NOMO-1 treated with dmso at 0.1 percent for 144 hours (cell line): ENCODE data around the gene S1PR4.
"Not testable (repeated sequence)": the region's sequence is repeated elsewhere in the genome, so short reads cannot be mapped to it uniquely, and the experiment has no call there.

Experiments
- DNase-seq: peaks from one replicate; lab custom pipeline; 2025; ENCODE audit not compliant: unreplicated experiment; lab: John Stamatoyannopoulos, UW

The S1PR4 gene

DNA sequence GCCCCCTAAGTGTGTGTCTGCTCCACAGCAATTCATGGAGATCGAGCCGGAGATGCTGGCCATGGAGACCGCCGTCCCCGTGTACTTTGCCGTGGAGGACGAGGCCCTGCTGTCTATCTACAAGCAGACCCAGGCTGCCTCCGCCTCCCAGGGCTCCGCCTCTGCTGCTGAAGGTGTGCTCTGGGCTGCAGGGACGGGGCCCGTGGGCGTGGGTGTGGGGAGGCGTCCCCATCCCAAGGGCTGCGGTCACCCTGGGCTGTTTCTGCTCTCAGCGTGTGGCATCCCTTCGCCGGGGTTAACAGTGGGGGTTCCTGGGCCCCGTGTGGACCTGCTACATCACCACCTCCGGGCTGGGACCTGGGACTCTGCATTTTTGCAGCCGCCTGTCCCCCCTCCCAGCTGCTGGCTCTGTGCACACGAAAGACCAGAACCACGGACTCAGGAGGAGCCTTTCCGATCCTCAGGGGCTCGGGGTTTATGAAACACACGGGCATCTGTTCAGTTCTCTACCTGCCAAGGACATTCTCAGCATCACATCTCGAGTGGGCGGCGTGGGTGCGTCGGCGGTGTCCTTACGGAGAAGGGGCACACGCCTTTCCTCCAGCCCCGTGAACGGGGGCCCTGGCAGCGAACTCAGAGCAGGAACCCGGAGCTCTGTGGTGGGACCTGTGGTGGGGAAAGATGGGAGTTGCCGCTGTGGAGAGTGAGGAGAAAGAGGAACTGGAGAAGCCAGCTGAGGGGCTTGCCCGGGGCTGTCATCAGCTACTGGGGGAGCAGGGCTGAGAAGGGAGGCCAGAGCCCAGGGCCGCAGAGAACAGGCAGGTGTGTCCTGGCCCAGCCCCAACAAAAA, 14.9 kb downstream of the S1PR4 start:
- DNase-seq = no peak

- no peak for DNase-seq
Observed at GRCh38 chr19:3194106-3195087, 15.8 kb downstream of the S1PR4 start.

GRCh38 chr19:3196064-3196932, 17.7 kb downstream of the S1PR4 start:
- no peak for DNase-seq

DNA sequence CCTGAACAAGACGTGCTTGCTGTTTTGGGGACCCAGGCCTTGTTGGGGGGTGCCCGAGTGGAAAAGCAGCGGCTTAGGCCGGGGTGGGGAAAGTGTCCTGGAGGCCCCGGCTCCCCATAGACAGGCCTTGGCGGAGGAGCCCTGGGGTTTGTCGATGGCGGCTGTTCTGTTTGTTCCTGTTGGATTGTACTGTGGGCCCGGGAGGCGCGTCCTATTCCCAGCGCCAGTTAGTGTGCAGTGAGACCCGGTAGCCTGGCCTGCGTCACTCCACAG, 18.3 kb downstream of the S1PR4 start:
- DNase-seq = no peak

DNA sequence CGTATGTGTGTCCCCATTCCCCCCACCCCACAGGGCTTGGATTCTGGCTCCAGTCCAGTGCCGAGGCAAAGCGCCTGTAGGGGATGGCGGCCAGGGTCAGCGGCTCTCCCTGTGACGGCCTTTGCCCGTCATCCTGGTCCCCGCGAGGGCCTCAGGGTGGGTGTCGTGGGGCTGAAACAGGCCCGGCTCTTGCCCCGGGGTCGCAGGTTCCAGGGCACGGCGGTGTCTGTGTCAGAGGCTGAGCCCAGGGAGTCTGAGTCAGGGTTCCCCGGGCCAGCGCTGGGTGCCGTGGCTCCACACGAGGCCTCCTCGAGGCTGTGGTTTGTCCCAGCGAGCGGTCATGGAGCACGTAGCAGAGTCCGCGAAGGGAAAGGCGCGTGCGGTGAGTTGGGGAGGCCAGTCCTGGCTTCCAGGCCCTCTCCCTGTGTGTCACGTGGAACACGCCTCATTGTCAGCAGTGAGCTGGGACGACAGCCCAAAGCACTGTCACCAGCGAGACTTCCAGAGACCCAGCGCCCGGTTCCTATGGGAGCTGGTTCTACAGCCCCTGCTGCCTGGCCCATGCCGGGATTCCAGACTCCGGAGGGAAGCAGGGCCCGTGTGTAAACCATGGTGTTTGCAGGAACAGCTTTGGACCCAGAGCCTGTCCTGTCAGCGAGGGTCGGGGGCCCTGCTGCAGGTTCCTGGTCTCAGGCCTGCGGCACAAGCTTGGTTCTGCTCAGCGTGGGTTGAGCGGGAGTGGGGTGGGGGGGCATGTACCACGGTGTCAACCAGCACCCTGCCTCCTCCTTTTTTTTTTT, 20.5 kb downstream of the S1PR4 start:
- DNase-seq = no peak

- no peak for DNase-seq
Observed at GRCh38 chr19:3201072-3201700, 22.6 kb downstream of the S1PR4 start.

- no peak for DNase-seq
Observed at GRCh38 chr19:3201911-3202310, 23.3 kb downstream of the S1PR4 start.

DNA sequence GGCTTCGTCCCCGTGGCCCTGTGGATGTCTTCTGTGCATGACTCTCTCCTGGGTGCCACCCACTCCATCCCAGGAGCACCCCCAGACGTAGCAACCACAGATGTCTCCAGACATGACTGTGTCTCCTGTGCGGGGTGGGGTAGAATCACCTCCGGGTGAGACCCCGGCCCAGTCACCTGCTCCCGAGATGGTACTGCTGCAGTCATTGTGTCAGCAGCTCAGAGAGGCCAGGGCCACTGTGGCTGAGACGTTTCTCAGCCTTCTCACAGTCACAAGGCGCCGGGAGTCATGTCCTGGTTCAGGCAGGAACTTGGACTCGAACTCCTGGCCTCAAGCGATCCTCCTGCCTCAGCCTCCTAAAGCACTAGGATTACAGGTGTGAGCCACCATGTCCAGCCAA, 23.8 kb downstream of the S1PR4 start:
- DNase-seq = no peak

DNA sequence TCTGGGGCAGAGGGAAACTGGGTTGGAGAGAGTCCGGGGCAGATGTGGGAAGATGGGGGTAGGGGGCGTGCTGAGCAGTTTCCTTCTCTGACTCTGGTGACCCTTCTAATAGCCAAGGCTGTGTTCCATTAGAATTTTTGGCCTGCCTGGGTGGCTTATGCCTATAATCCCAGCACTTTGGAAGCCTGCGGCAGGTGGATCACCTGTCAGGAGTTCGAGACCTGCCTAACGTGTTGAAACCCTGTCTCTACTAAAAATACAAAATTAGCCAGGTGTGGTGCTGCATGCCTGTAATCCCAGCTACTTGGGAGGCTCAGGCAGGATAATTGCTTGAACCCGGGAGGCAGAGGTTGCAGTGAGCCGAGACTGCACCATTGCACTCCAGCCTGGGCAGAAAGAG, 24.3 kb downstream of the S1PR4 start:
- not testable (repeated sequence) for DNase-seq

GRCh38 chr19:3203805-3204645, 25.5 kb downstream of the S1PR4 start:
- DNase-seq = no peak

GRCh38 chr19:3204646-3205275, 26.2 kb downstream of the S1PR4 start:
- no peak for DNase-seq

DNA sequence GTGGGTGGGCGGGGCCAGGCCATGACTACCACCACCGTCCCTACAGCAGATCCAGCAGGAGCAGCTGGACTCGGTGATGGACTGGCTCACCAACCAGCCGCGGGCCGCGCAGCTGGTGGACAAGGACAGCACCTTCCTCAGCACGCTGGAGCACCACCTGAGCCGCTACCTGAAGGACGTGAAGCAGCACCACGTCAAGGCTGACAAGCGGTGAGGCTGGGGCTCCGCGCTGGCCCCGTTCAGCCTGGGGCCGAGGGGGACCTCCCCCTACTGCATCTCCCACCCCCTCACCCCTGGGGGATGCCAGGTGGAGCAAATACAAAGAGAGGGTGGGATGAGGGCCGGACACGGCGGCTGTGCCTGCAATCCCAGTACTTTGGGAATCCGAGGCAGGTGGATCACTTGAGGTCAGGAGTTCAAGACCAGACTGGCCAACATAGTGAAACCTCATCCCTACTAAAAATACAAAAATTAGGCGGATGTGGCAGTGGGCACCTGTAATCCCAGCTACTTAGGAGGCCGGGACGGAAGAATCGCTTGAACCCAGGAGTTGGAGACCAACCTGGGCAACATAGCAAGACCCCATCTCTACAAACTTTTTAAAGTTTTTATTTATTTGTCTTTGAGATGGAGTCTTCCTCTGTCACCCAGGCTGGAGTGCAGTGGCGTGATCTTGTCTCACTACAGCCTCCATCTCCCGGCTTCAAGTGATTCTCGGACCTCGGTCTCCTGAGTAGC, 27.8 kb downstream of the S1PR4 start:
- DNase-seq = no peak

- DNase-seq = no peak
Observed at GRCh38 chr19:3207461-3208242, 29.1 kb downstream of the S1PR4 start.

DNA sequence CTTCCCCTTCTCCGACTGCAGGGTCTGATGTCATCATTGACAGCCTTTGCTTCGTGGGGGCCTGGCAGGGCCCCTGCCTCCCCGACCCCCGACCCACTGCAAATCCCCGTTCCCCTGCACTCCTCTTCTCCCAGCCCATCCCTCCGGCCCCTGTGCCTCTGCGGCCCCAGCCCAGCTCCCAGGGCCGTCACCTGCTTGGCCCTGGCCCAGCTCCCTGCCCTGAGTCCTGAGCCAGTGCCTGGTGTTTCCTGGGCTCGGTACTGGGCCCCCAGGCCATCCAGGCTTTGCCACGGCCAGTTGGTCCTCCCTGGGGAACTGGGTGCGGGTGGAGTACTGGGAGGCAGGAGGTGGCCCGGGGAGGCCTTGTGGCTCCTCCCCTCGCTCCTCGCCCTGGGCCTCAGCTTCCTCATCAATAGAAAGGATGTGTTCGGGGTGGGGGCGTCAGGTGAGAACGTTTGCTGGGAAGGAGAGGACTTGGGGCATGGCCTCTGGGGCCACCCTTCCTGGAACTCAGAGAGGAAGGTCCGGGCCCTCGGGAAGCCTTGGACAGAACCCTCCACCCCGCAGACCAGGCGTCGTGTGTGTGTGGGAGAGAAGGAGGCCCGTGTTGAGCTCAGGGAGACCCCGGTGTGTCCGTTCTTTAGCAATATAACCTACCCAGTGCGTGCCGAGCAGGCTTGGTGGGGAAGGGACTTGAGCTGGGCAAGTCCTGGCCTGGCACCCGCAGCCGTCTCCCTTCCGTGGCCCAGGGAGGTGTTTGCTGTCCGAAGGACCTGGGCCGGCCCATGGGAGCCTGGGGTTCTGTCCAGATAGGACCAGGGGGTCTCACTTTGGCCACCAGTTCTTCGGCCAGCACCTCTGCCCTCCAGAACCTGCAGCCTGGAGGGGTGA, 30.0 kb downstream of the S1PR4 start:
- no peak for DNase-seq

GRCh38 chr19:3210347-3211017, 31.9 kb downstream of the S1PR4 start:
- DNase-seq = no peak

DNA sequence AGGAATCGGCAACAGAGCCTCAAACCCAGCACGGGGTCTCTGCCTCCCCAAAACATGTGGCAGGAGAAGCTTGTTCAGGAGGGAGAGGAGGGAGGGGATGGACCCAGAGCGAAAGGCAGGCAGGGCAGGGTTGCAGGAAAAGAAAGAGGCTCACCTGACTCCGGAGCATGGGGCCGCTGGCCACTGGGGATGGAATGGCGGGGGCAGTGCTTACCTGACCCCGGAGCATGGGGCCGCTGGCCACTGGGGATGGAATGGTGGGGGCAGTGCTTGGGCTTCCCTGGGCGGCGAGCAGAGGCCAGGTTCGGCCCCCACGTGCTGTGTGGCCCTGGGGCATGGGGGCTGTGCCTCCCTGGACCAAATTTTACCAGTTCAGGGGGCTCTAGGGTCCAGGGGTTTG, 32.6 kb downstream of the S1PR4 start:
- no peak for DNase-seq
